KMS-11 (cell line): ENCODE results near the gene CYSTM1.
"Not testable (repeated sequence)": the region's sequence is repeated elsewhere in the genome, so short reads cannot be mapped to it uniquely, and the experiment has no call there.

Experiments used
- H2AFZ ChIP-seq: fragments of 200-600 bp; sonication (generic); 2 replicates; pipeline ENCODE4 v1.6.1; 2016; ENCODE audit warnings: antibody characterized with exemption, mixed run types, low read depth
- H3K27ac ChIP-seq: fragments of 200-600 bp; sonication (generic); 2 replicates; pipeline ENCODE4 v1.6.1; 2016; ENCODE audit warnings: mild to moderate bottlenecking, mixed run types
- H3K27me3 ChIP-seq: fragments of 200-600 bp; sonication (generic); 2 replicates; pipeline ENCODE4 v1.6.1; 2017; ENCODE audit warnings: mild to moderate bottlenecking, low read depth, mixed run types, moderate library complexity; ENCODE audit not compliant: insufficient read depth
- H3K36me3 ChIP-seq: fragments of 200-600 bp; sonication (generic); 2 replicates; pipeline ENCODE4 v1.6.1; 2017; ENCODE audit warnings: mild to moderate bottlenecking, mixed run types; ENCODE audit not compliant: insufficient read depth
- H3K4me1 ChIP-seq: fragments of 200-600 bp; sonication (generic); 2 replicates; pipeline ENCODE4 v1.6.1; 2016; ENCODE audit warnings: mild to moderate bottlenecking, low read depth, mixed run types; ENCODE audit not compliant: poor library complexity, severe bottlenecking
- H3K4me2 ChIP-seq: fragments of 200-600 bp; sonication (generic); 2 replicates; pipeline ENCODE4 v1.7.0; 2016; ENCODE audit warnings: mild to moderate bottlenecking, mixed run types
- H3K4me3 ChIP-seq: fragments of 200-600 bp; sonication (generic); IDR thresholded peaks from 2 replicates; pipeline ENCODE4 v1.6.1; 2017; ENCODE audit warnings: low read depth, low read length, mixed read lengths; ENCODE audit not compliant: insufficient read depth
- H3K79me2 ChIP-seq: fragments of 200-600 bp; sonication (generic); 2 replicates; pipeline ENCODE4 v1.6.1; 2016; ENCODE audit warnings: low read depth, mixed run types; ENCODE audit not compliant: insufficient read depth
- H3K9ac ChIP-seq: fragments of 200-600 bp; sonication (generic); 2 replicates; pipeline ENCODE4 v1.6.1; 2016; ENCODE audit warnings: mild to moderate bottlenecking, mixed run types
- H4K20me1 ChIP-seq: fragments of 200-600 bp; sonication (generic); 2 replicates; pipeline ENCODE4 v1.6.1; 2016; ENCODE audit warnings: mild to moderate bottlenecking, mixed run types; ENCODE audit not compliant: insufficient read depth
- TF ChIP-seq, protein P1 (sequence below): fragments of 200-600 bp; sonication (generic); conservative IDR thresholded peaks from 2 replicates; pipeline ENCODE4 v1.6.1; 2017; ENCODE audit warnings: low read depth, mild to moderate bottlenecking, antibody characterized with exemption, low read length, moderate library complexity, mixed read lengths

CYSTM1 gene

DNA sequence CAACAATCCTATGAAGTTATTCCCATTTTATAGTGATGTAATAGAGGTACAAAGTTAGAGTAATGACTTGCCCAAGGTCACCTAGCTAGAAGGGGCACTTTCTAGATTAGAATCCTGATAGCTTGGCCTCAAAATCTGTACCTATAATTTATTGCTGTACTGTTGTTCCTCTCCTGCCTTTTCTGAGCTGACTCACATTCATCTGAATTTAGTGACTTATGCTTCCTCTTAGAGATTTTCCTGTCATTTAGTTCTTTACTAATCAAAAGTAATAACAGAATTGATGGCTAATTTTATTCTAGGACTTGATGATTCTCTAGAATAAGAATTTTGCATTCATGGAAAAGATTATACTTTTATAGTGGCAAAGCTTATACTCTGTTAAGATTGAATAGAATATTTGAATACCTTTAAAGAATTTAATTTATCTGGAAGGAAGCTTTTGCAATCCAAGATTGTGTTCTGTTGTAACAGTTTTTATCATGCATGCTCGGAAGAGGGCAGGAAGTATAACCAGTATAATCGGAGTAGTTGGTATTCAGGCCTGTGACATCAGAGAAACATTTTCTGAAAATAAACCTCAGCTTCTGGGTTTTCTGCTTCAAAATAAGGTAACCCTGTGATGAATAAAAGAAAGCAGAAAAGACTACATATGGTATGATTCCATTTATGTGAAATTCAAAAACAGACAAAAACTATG, 21.3 kb downstream of the CYSTM1 start:
- Histone ChIP-seq H3K4me3 (no peak overlapping the region), H3K79me2 (no peaks in the 10 kb centered on the region), H3K4me2 (no peak overlapping the region), H3K36me3 (no peaks in the 10 kb centered on the region), H3K4me1 (no peaks in the 10 kb centered on the region), H4K20me1 (no peaks in the 10 kb centered on the region), H3K9ac (no peak overlapping the region), H2AFZ (no peak overlapping the region), H3K27me3 (no peaks in the 10 kb centered on the region), H3K27ac (no peak overlapping the region)
- TF ChIP-seq, protein P1, sequence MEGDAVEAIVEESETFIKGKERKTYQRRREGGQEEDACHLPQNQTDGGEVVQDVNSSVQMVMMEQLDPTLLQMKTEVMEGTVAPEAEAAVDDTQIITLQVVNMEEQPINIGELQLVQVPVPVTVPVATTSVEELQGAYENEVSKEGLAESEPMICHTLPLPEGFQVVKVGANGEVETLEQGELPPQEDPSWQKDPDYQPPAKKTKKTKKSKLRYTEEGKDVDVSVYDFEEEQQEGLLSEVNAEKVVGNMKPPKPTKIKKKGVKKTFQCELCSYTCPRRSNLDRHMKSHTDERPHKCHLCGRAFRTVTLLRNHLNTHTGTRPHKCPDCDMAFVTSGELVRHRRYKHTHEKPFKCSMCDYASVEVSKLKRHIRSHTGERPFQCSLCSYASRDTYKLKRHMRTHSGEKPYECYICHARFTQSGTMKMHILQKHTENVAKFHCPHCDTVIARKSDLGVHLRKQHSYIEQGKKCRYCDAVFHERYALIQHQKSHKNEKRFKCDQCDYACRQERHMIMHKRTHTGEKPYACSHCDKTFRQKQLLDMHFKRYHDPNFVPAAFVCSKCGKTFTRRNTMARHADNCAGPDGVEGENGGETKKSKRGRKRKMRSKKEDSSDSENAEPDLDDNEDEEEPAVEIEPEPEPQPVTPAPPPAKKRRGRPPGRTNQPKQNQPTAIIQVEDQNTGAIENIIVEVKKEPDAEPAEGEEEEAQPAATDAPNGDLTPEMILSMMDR = no peak

DNA sequence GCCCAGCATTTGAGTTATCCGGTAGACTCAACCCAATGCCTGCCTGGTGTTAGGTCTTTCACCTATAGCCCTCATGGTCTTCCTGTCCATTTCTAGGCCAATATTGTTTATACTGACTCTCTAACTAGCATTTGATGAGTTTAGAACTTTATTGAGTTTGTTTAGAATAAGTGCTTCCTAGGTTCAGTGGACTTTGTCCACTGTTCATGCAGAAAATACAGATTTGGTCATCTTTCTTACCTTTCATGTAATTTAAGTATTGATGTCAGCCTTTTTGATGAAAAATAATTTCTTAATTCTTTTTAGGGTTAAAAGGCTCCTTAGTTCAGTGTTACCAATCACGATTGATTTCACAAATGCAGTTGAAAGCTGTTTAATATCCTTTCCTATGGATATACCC, 22.0 kb downstream of the CYSTM1 start:
- Histone ChIP-seq H3K4me2 (no peak overlapping the region), H3K79me2 (no peaks in the 10 kb centered on the region), H3K9ac (no peak overlapping the region), H4K20me1 (no peaks in the 10 kb centered on the region), H2AFZ (no peak overlapping the region), H3K4me1 (no peaks in the 10 kb centered on the region), H3K36me3 (no peaks in the 10 kb centered on the region), H3K27ac (no peak overlapping the region), H3K4me3 (no peak overlapping the region), H3K27me3 (no peaks in the 10 kb centered on the region)
- TF ChIP-seq, protein P1 = no peak

DNA sequence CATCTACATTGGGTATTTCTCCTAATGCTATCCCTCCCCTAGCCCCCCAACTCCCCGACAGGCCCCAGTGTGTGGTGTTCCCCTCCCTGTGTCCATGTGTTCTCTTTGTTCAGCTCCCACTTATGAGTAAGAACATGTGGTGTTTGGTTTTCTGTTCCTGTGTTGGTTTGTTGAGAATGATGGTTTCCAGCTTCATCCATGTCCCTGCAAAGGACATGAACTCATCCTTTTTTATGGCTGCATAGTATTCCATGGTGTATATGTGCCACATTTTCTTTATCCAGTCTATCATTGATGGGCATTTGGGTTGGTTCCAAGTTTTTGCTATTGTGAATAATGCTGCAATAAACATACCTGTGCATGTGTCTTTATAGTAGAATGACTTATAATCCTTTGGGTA, 23.9 kb downstream of the CYSTM1 start:
- not testable (repeated sequence) for H3K27me3 ChIP-seq, H4K20me1 ChIP-seq, H3K4me2 ChIP-seq, H3K79me2 ChIP-seq, H3K4me1 ChIP-seq, H3K4me3 ChIP-seq, H3K36me3 ChIP-seq, H2AFZ ChIP-seq, H3K27ac ChIP-seq, H3K9ac ChIP-seq

DNA sequence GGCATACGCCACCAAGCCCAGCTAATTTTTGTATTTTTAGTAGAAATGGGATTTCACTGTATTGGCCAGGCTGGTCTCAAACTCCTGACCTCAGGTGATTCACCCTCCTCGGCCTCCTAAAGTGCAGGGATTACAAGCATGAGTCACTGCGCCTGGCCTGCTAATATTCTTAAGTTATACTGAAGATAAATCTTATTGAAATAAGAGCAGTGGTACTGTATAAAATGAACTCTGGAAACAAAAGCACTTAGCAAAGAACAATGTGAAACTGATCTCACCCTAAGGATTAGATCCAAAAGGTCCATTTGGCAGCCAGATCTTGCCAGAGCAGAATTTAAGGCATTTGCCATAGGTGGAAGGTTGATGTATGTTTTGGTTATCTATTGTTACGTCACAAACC, 27.1 kb downstream of the CYSTM1 start:
- Histone ChIP-seq H3K4me2 (no peak overlapping the region), H3K27ac (no peak overlapping the region), H2AFZ (no peak overlapping the region), H3K4me1 (peaks cover 5% of the 10 kb centered on the region), H3K4me3 (no peak overlapping the region), H3K79me2 (no peaks in the 10 kb centered on the region), H3K27me3 (no peaks in the 10 kb centered on the region), H3K9ac (no peak overlapping the region), H3K36me3 (no peaks in the 10 kb centered on the region), H4K20me1 (no peaks in the 10 kb centered on the region)
- TF ChIP-seq, protein P1 = no peak

DNA sequence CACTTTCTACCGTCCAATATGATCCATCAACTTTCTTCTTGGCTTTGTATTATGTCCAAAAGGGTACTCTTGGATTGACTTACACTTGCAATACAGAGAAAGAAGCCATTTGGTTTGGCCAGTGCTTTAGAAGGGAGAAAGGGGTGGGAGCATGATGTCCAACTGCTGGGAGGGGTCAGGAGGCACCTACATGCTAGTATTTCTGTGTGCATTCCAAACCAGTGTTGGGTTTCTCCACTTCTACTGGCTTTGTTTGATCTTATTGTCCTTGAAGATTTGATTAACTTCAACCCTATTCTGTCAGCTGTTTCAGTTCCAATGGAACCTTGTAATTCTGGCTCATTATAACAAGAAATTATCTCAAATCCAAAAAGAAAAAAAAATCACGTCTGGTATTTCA, 27.6 kb downstream of the CYSTM1 start:
- Histone ChIP-seq H3K4me1 (peaks cover 10% of the 10 kb centered on the region), H2AFZ (no peak overlapping the region), H3K27me3 (no peaks in the 10 kb centered on the region), H3K4me2 (no peak overlapping the region), H3K27ac (no peak overlapping the region), H3K4me3 (no peak overlapping the region), H4K20me1 (no peaks in the 10 kb centered on the region), H3K79me2 (no peaks in the 10 kb centered on the region), H3K36me3 (no peaks in the 10 kb centered on the region), H3K9ac (no peak overlapping the region)
- TF ChIP-seq, protein P1 = no peak
